Neural cell (in vitro differentiated cells): Measurements from ENCODE around the gene IQCF5. TPM values are rescaled to one million over a fixed set of nuclear protein-coding genes. Genes with fewer than 3 reads are reported as not detected.

Experiments used
- H2AFZ ChIP-seq: fragments of 200-600, 300-800 bp; sonication (generic), shearing (Covaris generic); 2 replicates; pipeline ENCODE4 v1.6.0; 2014; ENCODE audit warnings: low read depth, mild to moderate bottlenecking, antibody characterized with exemption, low read length, moderate library complexity
- H3F3A ChIP-seq: fragments of 200-600 bp; shearing (Covaris generic); 2 replicates; pipeline ENCODE4 v1.6.1; 2016; ENCODE audit warnings: mild to moderate bottlenecking, moderate library complexity, mixed read lengths, antibody characterized with exemption, low read length; ENCODE audit not compliant: insufficient read depth, poor library complexity, severe bottlenecking
- H3K27ac ChIP-seq: fragments of 200-600, 300-800 bp; sonication (generic), shearing (Covaris generic); 2 replicates; pipeline ENCODE4 v1.5.1; 2014; ENCODE audit warnings: mild to moderate bottlenecking, low read length, moderate library complexity
- H3K27me3 ChIP-seq: fragments of 300-800, 200-600 bp; sonication (generic), shearing (Covaris generic); 2 replicates; pipeline ENCODE4 v1.6.0; 2014; ENCODE audit warnings: mild to moderate bottlenecking, low read depth, low read length, moderate library complexity; ENCODE audit not compliant: insufficient read depth
- H3K36me3 ChIP-seq: fragments of 300-800, 200-600 bp; sonication (generic), shearing (Covaris generic); 2 replicates; pipeline ENCODE4 v1.5.1; 2014; ENCODE audit warnings: mild to moderate bottlenecking, antibody characterized with exemption, low read length, moderate library complexity; ENCODE audit not compliant: insufficient read depth
- H3K4me2 ChIP-seq: fragments of 300-800, 200-600 bp; sonication (generic), shearing (Covaris generic); 2 replicates; pipeline ENCODE4 v1.6.0; 2014; ENCODE audit warnings: mild to moderate bottlenecking, low read length
- H3K4me3 ChIP-seq: fragments of 300-800, 200-600 bp; sonication (generic), shearing (Covaris generic); 2 replicates; pipeline ENCODE4 v1.5.1; 2014; ENCODE audit warnings: mild to moderate bottlenecking, low read length, moderate library complexity
- H3K79me2 ChIP-seq: fragments of 200-600 bp; shearing (Covaris generic); replicated peaks from 2 replicates; pipeline ENCODE4 v1.6.0; 2014; ENCODE audit warnings: mild to moderate bottlenecking, low read length, moderate library complexity; ENCODE audit not compliant: insufficient read depth
- H3K9ac ChIP-seq: fragments of 300-800, 200-600 bp; sonication (generic), shearing (Covaris generic); 2 replicates; pipeline ENCODE4 v1.6.1; 2016; ENCODE audit warnings: mild to moderate bottlenecking, low read length, mixed read lengths
- H3K9me2 ChIP-seq: fragments of 200-600 bp; shearing (Covaris generic); 2 replicates; pipeline ENCODE4 v1.6.1; 2016; ENCODE audit warnings: mild to moderate bottlenecking, low read length, mixed read lengths; ENCODE audit not compliant: insufficient read depth
- H3K9me3 ChIP-seq: fragments of 200-600, 300-800 bp; sonication (generic), shearing (Covaris generic); 2 replicates; pipeline ENCODE4 v1.6.1; 2016; ENCODE audit warnings: mild to moderate bottlenecking, mixed run types, low read length, moderate library complexity, mixed read lengths
- H4K20me1 ChIP-seq: fragments of 200-600 bp; shearing (Covaris generic); 2 replicates; pipeline ENCODE4 v1.6.1; 2016; ENCODE audit warnings: mild to moderate bottlenecking, mixed run types; ENCODE audit not compliant: insufficient read depth
- MXI1 ChIP-seq: fragments of 450-650 bp; conservative IDR thresholded peaks from 2 replicates; pipeline ENCODE4 v1.6.1; 2014; ENCODE audit warnings: antibody characterized with exemption, mild to moderate bottlenecking; ENCODE audit not compliant: poor library complexity, severe bottlenecking
- RAD21 ChIP-seq: fragments of 450-650 bp; conservative IDR thresholded peaks from 2 replicates; pipeline ENCODE4 v1.6.1; 2014; ENCODE audit warnings: antibody characterized with exemption, mild to moderate bottlenecking, moderate library complexity
- polyA plus RNA-seq: library from polyadenylated mRNA; depleted of rRNA; stranded (reverse); fragments of >200 nt; gene quantifications from 2 replicates; pipeline ENCODE4 v1.2.3, GENCODE V29; 2014
- small RNA-seq, 3 experiments: library from RNA; depleted of rRNA; stranded (forward); fragments of <200 nt; gene quantifications; one replicate each; pipeline ENCODE3, GENCODE V24; 2012
- TF ChIP-seq, protein P1 (sequence below): fragments of 450-650 bp; IDR thresholded peaks from 2 replicates; pipeline ENCODE4 v1.5.1; 2014; ENCODE audit warnings: antibody characterized with exemption, mild to moderate bottlenecking, moderate library complexity; ENCODE audit not compliant: poor library complexity, severe bottlenecking

IQCF5 gene
- polyA plus RNA-seq, 1 donor from 2014 or later, result not detected

DNA sequence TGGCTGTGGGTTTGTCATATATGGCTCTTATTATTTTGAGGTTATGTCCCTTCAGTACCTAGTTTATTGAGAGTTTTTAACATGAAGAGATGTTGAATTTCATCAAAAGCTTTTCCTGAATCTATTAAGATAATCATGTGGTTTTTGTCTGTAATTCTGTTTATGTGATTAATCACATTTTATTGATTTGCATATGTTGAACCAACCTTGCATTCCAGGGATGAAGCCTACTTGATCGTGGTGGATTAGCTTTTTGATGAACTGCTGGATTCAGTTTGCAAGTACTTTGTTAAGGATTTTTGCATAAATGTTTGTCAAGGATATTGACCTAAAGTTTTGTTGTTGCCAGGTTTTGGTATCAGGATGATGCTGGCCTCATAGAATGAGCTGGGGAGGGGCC, 47.1 kb downstream of the IQCF5 start:
- no peaks in the 10 kb centered on the region for H3K27me3 ChIP-seq
- H3K4me2 ChIP-seq, result no peak overlapping the region
- H2AFZ ChIP-seq, result no peak overlapping the region
- no peaks in the 10 kb centered on the region for H3K36me3 ChIP-seq
- H3K79me2 ChIP-seq, result no peaks in the 10 kb centered on the region
- no peaks in the 10 kb centered on the region for H3K9me2 ChIP-seq
- no peak overlapping the region for H3K4me3 ChIP-seq
- H3K9ac ChIP-seq, result no peak overlapping the region
- no peaks in the 10 kb centered on the region for H3K9me3 ChIP-seq
- no peaks in the 10 kb centered on the region for H4K20me1 ChIP-seq
- TF ChIP-seq MXI1 (no peak), RAD21 (no peak)
- TF ChIP-seq, protein P1, sequence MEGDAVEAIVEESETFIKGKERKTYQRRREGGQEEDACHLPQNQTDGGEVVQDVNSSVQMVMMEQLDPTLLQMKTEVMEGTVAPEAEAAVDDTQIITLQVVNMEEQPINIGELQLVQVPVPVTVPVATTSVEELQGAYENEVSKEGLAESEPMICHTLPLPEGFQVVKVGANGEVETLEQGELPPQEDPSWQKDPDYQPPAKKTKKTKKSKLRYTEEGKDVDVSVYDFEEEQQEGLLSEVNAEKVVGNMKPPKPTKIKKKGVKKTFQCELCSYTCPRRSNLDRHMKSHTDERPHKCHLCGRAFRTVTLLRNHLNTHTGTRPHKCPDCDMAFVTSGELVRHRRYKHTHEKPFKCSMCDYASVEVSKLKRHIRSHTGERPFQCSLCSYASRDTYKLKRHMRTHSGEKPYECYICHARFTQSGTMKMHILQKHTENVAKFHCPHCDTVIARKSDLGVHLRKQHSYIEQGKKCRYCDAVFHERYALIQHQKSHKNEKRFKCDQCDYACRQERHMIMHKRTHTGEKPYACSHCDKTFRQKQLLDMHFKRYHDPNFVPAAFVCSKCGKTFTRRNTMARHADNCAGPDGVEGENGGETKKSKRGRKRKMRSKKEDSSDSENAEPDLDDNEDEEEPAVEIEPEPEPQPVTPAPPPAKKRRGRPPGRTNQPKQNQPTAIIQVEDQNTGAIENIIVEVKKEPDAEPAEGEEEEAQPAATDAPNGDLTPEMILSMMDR, result no peak
- no peak overlapping the region for H3K27ac ChIP-seq
- H3F3A ChIP-seq, result no peaks in the 10 kb centered on the region

Small RNA genes within 50 kb of the gene (small RNA-seq; reads per million reads assigned to genes)
- 0 to 0.06 (median 0) reads per million in 3 experiments for gene RN7SL504P

Other genes with a start within 250 kb of the IQCF5 start
- gene TEX264, start 204.3 kb downstream of the IQCF5 start, polyA plus RNA-seq, result 33.0 and 35.4 TPM in 2 replicates
- 9.1 and 11.6 TPM in 2 replicates for gene GRM2, start 168.5 kb downstream of the IQCF5 start, polyA plus RNA-seq
- gene IQCF6, start 96.4 kb downstream of the IQCF5 start, polyA plus RNA-seq, result not detected in 2 replicates
- not detected in 2 replicates for gene IQCF2, start 14.0 kb downstream of the IQCF5 start, polyA plus RNA-seq
- gene IQCF1, start 27.8 kb upstream of the IQCF5 start, polyA plus RNA-seq, result not detected in 2 replicates
- gene RRP9, start 66.3 kb upstream of the IQCF5 start, polyA plus RNA-seq, result 26.8 and 26.9 TPM in 2 replicates
- 5.3 and 5.6 TPM in 2 replicates for gene PARP3, start 66.8 kb upstream of the IQCF5 start, polyA plus RNA-seq
- not detected in 2 replicates for gene GPR62, start 79.8 kb upstream of the IQCF5 start, polyA plus RNA-seq
- gene PCBP4, start 91.9 kb upstream of the IQCF5 start, polyA plus RNA-seq, result 251 and 327 TPM in 2 replicates
- 0.50 and 0.81 TPM in 2 replicates for gene ABHD14B, start 98.4 kb upstream of the IQCF5 start, polyA plus RNA-seq
- 57.8 and 75.8 TPM in 2 replicates for gene ABHD14A, start 99.5 kb upstream of the IQCF5 start, polyA plus RNA-seq
- gene ACY1, start 107.9 kb upstream of the IQCF5 start, polyA plus RNA-seq, result 14.4 and 17.9 TPM in 2 replicates
- gene RPL29, start 120.3 kb upstream of the IQCF5 start, polyA plus RNA-seq, result 846 and 977 TPM in 2 replicates
- 8.5 and 9.3 TPM in 2 replicates for gene DUSP7, start 181.0 kb upstream of the IQCF5 start, polyA plus RNA-seq